GM18858 (cell line): ENCODE results near the gene SLC29A3.
"Not testable (repeated sequence)": the region's sequence is repeated elsewhere in the genome, so short reads cannot be mapped to it uniquely, and the experiment has no call there.

Experiments used
- ATAC-seq: cut with Tn5 transposase; IDR thresholded peaks from one replicate; pipeline ENCODE4 v1.9.1; 2021; ENCODE audit not compliant: unreplicated experiment

Gene SLC29A3

GRCh38 chr10:71283876-71284275 lies 35.2 kb upstream of the SLC29A3 start:
- no peak for ATAC-seq

- ATAC-seq, result no peak
These were observed 34.4 kb upstream of the SLC29A3 start for GRCh38 chr10:71284544-71285179.

GRCh38 chr10:71285180-71285545 lies 33.9 kb upstream of the SLC29A3 start:
- ATAC-seq, result no peak

GRCh38 chr10:71285986-71286385 lies 33.1 kb upstream of the SLC29A3 start:
- ATAC-seq, result no peak

- no peak for ATAC-seq
These were observed 32.4 kb upstream of the SLC29A3 start for GRCh38 chr10:71286521-71287294.

GRCh38 chr10:71287456-71287855 lies 31.6 kb upstream of the SLC29A3 start:
- ATAC-seq, result no peak

GRCh38 chr10:71288461-71288860 lies 30.6 kb upstream of the SLC29A3 start:
- ATAC-seq, result no peak

- no peak for ATAC-seq
These were observed 29.5 kb upstream of the SLC29A3 start for GRCh38 chr10:71289421-71290130.

- no peak for ATAC-seq
These were observed 28.7 kb upstream of the SLC29A3 start for GRCh38 chr10:71290331-71290730.

GRCh38 chr10:71290806-71291527 lies 28.1 kb upstream of the SLC29A3 start:
- no peak for ATAC-seq

GRCh38 chr10:71291528-71291900 lies 27.5 kb upstream of the SLC29A3 start:
- no peak for ATAC-seq

GRCh38 chr10:71292624-71293445 lies 26.2 kb upstream of the SLC29A3 start:
- no peak for ATAC-seq

GRCh38 chr10:71293446-71294084 lies 25.5 kb upstream of the SLC29A3 start:
- no peak for ATAC-seq

GRCh38 chr10:71294091-71294561 lies 24.9 kb upstream of the SLC29A3 start:
- ATAC-seq, result no peak

- no peak for ATAC-seq
These were observed 24.2 kb upstream of the SLC29A3 start for GRCh38 chr10:71294856-71295255.

- ATAC-seq, result no peak
These were observed 23.4 kb upstream of the SLC29A3 start for GRCh38 chr10:71295641-71296040.

GRCh38 chr10:71296086-71296485 lies 23.0 kb upstream of the SLC29A3 start:
- no peak for ATAC-seq

- not testable (repeated sequence) for ATAC-seq
These were observed 22.2 kb upstream of the SLC29A3 start for GRCh38 chr10:71296811-71297210.

GRCh38 chr10:71297343-71297742 lies 21.7 kb upstream of the SLC29A3 start:
- ATAC-seq, result no peak
